ENCODE results near the gene VCAM1. TPM values are rescaled to one million over a fixed set of nuclear protein-coding genes. Genes with fewer than 3 reads are reported as not detected.

Gene VCAM1
- total RNA-seq, 1 experiment from 2014 or later, result 0.07 TPM

DNA sequence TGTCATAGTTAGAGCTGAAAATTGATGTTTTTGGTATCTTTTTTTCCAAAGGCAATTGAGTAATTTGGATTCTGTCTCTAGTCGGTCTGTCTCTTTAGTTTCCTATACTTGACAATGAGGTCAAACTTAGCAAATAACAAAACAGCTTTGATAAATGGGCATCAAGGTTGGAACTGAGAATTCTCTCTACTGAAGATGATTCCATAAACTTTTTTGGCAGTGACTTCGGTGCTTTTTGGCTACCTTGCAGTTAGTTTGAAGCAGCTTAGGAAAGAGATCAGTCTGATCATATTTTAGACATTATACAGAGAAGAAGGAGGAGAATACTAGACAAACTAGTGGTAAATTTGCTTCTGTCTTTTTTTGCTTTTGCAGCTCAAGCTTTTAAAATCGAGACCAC, 559 bp downstream of the VCAM1 start:
- H3K4me1 ChIP-seq (ENCODE audit: insufficient read depth, low read length), result no peaks in the 10 kb centered on the region
- Mint-ChIP-seq H3K4me1 (peaks cover 6 to 11% of the 10 kb centered on the region in 2 experiments), H3K27ac (no peak overlapping the region), H3K9me3 (no peaks in the 10 kb centered on the region), H3K36me3 (ENCODE audit: insufficient read depth in 1 of 3, low read depth in 3 of 3) (no peaks in the 10 kb centered on the region), H3K27me3 (ENCODE audit: low read depth) (no peaks in the 10 kb centered on the region), H3K4me3 (no peak overlapping the region)
- no peak overlapping the region for H3K56ac ChIP-seq (ENCODE audit: insufficient read length, low read depth, low read length)
- H2BK12ac ChIP-seq (ENCODE audit: insufficient read length, low read depth, low read length), result no peak overlapping the region
- H3K23ac ChIP-seq (ENCODE audit: insufficient read length, low read depth, low read length), result no peak overlapping the region
- H3K9me3 ChIP-seq (ENCODE audit: control insufficient read depth, low read depth, low read length), result no peaks in the 10 kb centered on the region
- H3K23me2 ChIP-seq (ENCODE audit: insufficient read length, low read depth, low read length, poor library complexity, severe bottlenecking), result no peaks in the 10 kb centered on the region
- H2BK5ac ChIP-seq (ENCODE audit: insufficient read length, low read length), result no peak overlapping the region
- no peak overlapping the region for H3K27ac ChIP-seq (ENCODE audit: insufficient read length, low read depth, low read length)
- no peak overlapping the region for H4K8ac ChIP-seq (replicated peaks; ENCODE audit: insufficient read length, low read depth, low read length)
- H4K20me1 ChIP-seq (ENCODE audit: control insufficient read depth, insufficient read depth, insufficient read length), result no peaks in the 10 kb centered on the region
- H4K5ac ChIP-seq (ENCODE audit: insufficient read length, low read depth, low read length), result no peak overlapping the region
- no peaks in the 10 kb centered on the region for H3K79me2 ChIP-seq (ENCODE audit: insufficient read depth, low read length)
- H2BK15ac ChIP-seq (ENCODE audit: low read depth, low read length), result no peak overlapping the region
- H3K4me2 ChIP-seq (ENCODE audit: insufficient read depth, insufficient read length, low read length), result no peak overlapping the region
- H4K91ac ChIP-seq (ENCODE audit: insufficient read length, low read depth, low read length), result no peak overlapping the region
- no peaks in the 10 kb centered on the region for H3K79me1 ChIP-seq (ENCODE audit: insufficient read depth, low read depth, low read length, poor library complexity, severe bottlenecking)
- no peak overlapping the region for H3K18ac ChIP-seq (ENCODE audit: insufficient read length, low read depth, low read length)
- H3T11ph ChIP-seq (ENCODE audit: low read length), result no peak overlapping the region
- H3K27me3 ChIP-seq (ENCODE audit: insufficient read depth, low read length), result no peaks in the 10 kb centered on the region
- H2AK5ac ChIP-seq (ENCODE audit: insufficient read length, low read length), result no peak overlapping the region
- no peak overlapping the region for H3K4ac ChIP-seq (ENCODE audit: low read depth, low read length)
- H3K14ac ChIP-seq (ENCODE audit: insufficient read depth, low read length), result no peak overlapping the region
- DNase-seq, result no peak
- no peak overlapping the region for H2BK20ac ChIP-seq (ENCODE audit: low read depth, low read length, poor library complexity, severe bottlenecking)
- WGBS (ENCODE audit: extremely low coverage, insufficient read length, low lambda C conversion rate), result no CpG with 5 or more reads among the region's 3 CpGs
- TF ChIP-seq, protein P1, sequence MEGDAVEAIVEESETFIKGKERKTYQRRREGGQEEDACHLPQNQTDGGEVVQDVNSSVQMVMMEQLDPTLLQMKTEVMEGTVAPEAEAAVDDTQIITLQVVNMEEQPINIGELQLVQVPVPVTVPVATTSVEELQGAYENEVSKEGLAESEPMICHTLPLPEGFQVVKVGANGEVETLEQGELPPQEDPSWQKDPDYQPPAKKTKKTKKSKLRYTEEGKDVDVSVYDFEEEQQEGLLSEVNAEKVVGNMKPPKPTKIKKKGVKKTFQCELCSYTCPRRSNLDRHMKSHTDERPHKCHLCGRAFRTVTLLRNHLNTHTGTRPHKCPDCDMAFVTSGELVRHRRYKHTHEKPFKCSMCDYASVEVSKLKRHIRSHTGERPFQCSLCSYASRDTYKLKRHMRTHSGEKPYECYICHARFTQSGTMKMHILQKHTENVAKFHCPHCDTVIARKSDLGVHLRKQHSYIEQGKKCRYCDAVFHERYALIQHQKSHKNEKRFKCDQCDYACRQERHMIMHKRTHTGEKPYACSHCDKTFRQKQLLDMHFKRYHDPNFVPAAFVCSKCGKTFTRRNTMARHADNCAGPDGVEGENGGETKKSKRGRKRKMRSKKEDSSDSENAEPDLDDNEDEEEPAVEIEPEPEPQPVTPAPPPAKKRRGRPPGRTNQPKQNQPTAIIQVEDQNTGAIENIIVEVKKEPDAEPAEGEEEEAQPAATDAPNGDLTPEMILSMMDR (conservative IDR thresholded peaks at IDR 0.05), result no peak
- H2AFZ ChIP-seq (ENCODE audit: low read length), result no peak overlapping the region
- H3K9ac ChIP-seq (ENCODE audit: extremely low read depth, insufficient read length, low read length), result no peak overlapping the region
- H2BK120ac ChIP-seq (ENCODE audit: low read depth, low read length, poor library complexity, severe bottlenecking), result no peak overlapping the region
